A549 (cell line): ENCODE data around the gene AP1S2.

Experiments used
- EP300 ChIP-seq, 2 experiments: fragments of >200 bp; sonication (Bioruptor Twin); formaldehyde crosslinking; IDR thresholded peaks; 2 replicates in 1 of 2; 3 replicates in 1 of 2; pipeline ENCODE4 v1.6.1; 2016 to 2017
- JUNB ChIP-seq: fragments of >200 bp; sonication (Bioruptor Twin); formaldehyde crosslinking; IDR thresholded peaks from 2 replicates; pipeline ENCODE4 v1.6.1; 2016

GRCh38 chrX:15812192-15812938 is 42.2 kb downstream of the AP1S2 start:
- TF ChIP-seq JUNB (no peak), EP300 (IDR thresholded peaks at IDR 0.05) (no peak)
